Smooth muscle cell (in vitro differentiated cells): ENCODE results near the gene C1QTNF6. TPM values are rescaled to one million over a fixed set of nuclear protein-coding genes. Genes with fewer than 3 reads are reported as not detected.

Source experiments
- DNase-seq: peaks from one replicate; lab custom pipeline; 2025; ENCODE audit not compliant: unreplicated experiment; lab: John Stamatoyannopoulos, UW
- H2AFZ ChIP-seq: fragments of 200-600 bp; sonication (generic); 2 replicates; pipeline ENCODE4 v1.6.0; 2016; ENCODE audit warnings: antibody characterized with exemption, low read depth, mild to moderate bottlenecking
- H3F3A ChIP-seq: fragments of 200-600 bp; sonication (generic); 2 replicates; pipeline ENCODE4 v1.6.0; 2017; ENCODE audit warnings: antibody characterized with exemption, low read depth
- H3K27ac ChIP-seq: fragments of 200-600 bp; sonication (generic); 2 replicates; pipeline ENCODE4 v1.5.1; 2016; ENCODE audit warnings: low read depth, mild to moderate bottlenecking
- H3K27me3 ChIP-seq: fragments of 200-600 bp; sonication (generic); 2 replicates; pipeline ENCODE4 v1.6.1; 2016; ENCODE audit warnings: low read depth, mild to moderate bottlenecking
- H3K36me3 ChIP-seq: fragments of 200-600 bp; sonication (generic); 2 replicates; pipeline ENCODE4 v1.5.1; 2016; ENCODE audit warnings: low read depth
- H3K4me1 ChIP-seq: fragments of 200-600 bp; sonication (generic); 2 replicates; pipeline ENCODE4 v1.5.1; 2016; ENCODE audit warnings: low read depth
- H3K4me2 ChIP-seq: fragments of 200-600 bp; sonication (generic); 2 replicates; pipeline ENCODE4 v1.6.0; 2016; ENCODE audit warnings: mild to moderate bottlenecking
- H3K4me3 ChIP-seq: fragments of 200-600 bp; sonication (generic); 2 replicates; pipeline ENCODE4 v1.5.1; 2016; ENCODE audit warnings: mild to moderate bottlenecking
- H3K79me2 ChIP-seq: fragments of 200-600 bp; sonication (generic); 2 replicates; pipeline ENCODE4 v1.6.0; 2016; ENCODE audit warnings: low read depth, mild to moderate bottlenecking
- H3K9ac ChIP-seq: fragments of 200-600 bp; sonication (generic); 2 replicates; pipeline ENCODE4 v1.6.0; 2016; ENCODE audit warnings: low read depth
- H3K9me3 ChIP-seq: fragments of 200-600 bp; sonication (generic); replicated peaks from 2 replicates; pipeline ENCODE4 v1.5.1; 2016; ENCODE audit warnings: low read depth
- H4K20me1 ChIP-seq: fragments of 200-600 bp; sonication (generic); 2 replicates; pipeline ENCODE4 v1.6.0; 2016; ENCODE audit warnings: low read depth
- WGBS: methylation state at CpG from one replicate; pipeline ENCODE4 v1.1.7; 2016; ENCODE audit warnings: low lambda C conversion rate; 5-methylcytosine and 5-hydroxymethylcytosine counted together
- polyA plus RNA-seq: library from polyadenylated mRNA; unstranded; fragments of >200 nt; fragmentation: Nextera tagmentation; extraction: Ambion mirVana; gene quantifications from 2 replicates; pipeline ENCODE4 v1.2.1, GENCODE V29; 2016
- total RNA-seq: library from RNA; depleted of rRNA; stranded (reverse); fragments of >200 nt; gene quantifications from 2 replicates; pipeline ENCODE4 v1.2.3, GENCODE V29; 2014
- TF ChIP-seq, protein P1 (sequence below): fragments of 200-600 bp; sonication (generic); IDR thresholded peaks from 2 replicates; pipeline ENCODE4 v1.5.1; 2017; ENCODE audit warnings: borderline replicate concordance, mild to moderate bottlenecking, antibody characterized with exemption; ENCODE audit not compliant: insufficient read depth, poor library complexity, severe bottlenecking

Gene C1QTNF6
- total and polyA plus RNA-seq, 2 experiments from 2014 or later = 14.3 to 26.8 TPM

DNA sequence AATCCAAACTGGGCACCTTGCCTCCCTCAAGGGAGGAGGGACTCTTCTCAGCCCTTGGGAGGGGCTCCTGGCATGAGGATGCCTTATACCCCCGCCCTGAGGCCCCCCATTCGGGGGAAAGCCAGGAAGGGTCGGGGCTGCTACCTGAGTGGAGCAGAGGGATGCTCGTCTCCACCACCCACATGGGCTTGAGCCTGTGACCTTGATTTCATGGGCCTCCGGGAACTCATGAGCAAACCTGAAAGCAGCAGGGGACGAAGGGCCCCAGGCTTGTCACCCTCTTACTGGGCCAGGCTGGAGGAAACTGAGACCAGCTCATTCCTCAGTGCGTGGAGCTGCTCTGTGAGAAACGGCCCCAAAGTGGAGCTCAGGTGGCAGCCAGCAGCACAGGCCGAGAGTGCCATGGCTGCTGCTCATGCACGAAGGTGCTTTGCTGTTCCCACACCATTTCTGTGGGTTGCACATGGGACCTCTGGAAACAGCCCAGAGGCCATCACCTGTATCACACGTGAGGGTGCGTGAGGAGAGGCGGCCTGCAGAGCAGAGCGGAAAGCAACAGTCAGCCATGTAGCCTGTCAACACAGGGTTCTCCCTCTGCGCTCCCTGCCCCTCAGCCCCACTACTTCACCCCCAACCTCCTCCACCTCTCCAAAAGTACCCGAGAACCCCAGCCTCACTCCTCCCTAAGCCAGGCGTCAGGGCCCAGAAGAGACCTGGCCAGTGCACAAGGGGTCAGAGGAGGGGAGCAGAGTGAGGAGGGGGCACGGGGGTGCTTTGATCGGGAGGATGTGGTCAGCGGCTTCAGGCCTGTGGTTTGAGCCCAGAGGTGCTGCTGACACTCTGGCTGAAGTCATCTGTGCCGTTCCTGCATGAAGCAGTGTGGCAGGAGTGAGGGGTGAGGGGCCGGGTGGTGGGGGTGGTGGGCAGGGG lies 24.2 kb downstream of the C1QTNF6 start:
- Histone ChIP-seq H3K4me3 (no peak overlapping the region), H3F3A (no peaks in the 10 kb centered on the region), H3K79me2 (no peaks in the 10 kb centered on the region), H3K27me3 (no peaks in the 10 kb centered on the region), H3K36me3 (no peaks in the 10 kb centered on the region), H4K20me1 (no peaks in the 10 kb centered on the region), H3K4me1 (no peaks in the 10 kb centered on the region), H2AFZ (no peak overlapping the region), H3K9ac (no peak overlapping the region), H3K27ac (no peak overlapping the region), H3K9me3 (no peaks in the 10 kb centered on the region), H3K4me2 (no peak overlapping the region)
- whole genome bisulfite sequencing = 96% methylated on average over 15 of the region's 22 CpGs
- DNase-seq = no peak
- TF ChIP-seq, protein P1, sequence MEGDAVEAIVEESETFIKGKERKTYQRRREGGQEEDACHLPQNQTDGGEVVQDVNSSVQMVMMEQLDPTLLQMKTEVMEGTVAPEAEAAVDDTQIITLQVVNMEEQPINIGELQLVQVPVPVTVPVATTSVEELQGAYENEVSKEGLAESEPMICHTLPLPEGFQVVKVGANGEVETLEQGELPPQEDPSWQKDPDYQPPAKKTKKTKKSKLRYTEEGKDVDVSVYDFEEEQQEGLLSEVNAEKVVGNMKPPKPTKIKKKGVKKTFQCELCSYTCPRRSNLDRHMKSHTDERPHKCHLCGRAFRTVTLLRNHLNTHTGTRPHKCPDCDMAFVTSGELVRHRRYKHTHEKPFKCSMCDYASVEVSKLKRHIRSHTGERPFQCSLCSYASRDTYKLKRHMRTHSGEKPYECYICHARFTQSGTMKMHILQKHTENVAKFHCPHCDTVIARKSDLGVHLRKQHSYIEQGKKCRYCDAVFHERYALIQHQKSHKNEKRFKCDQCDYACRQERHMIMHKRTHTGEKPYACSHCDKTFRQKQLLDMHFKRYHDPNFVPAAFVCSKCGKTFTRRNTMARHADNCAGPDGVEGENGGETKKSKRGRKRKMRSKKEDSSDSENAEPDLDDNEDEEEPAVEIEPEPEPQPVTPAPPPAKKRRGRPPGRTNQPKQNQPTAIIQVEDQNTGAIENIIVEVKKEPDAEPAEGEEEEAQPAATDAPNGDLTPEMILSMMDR = no peak

DNA sequence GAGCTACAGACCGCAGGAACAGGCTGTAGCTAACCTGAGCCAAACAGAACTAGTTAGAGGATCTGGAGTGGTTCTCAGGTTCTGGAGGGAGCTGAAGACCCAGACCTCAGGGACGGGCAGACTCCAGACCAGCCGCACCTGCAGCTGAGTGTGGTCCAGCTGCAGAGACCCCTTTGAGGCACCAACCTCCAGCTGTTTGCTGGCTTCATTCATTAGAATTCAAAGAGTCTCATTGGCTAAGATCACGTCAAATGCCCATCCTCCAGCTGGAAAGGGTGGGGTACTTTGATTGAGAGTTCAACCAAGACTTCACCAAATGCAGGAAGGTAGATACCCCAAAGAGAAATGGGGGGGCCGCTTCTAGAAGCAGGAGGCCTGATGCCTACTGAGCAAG lies 25.0 kb downstream of the C1QTNF6 start:
- Histone ChIP-seq H3K4me2 (no peak overlapping the region), H3F3A (no peaks in the 10 kb centered on the region), H4K20me1 (no peaks in the 10 kb centered on the region), H3K4me3 (no peak overlapping the region), H3K27me3 (no peaks in the 10 kb centered on the region), H3K79me2 (no peaks in the 10 kb centered on the region), H2AFZ (no peak overlapping the region), H3K9me3 (no peaks in the 10 kb centered on the region), H3K27ac (no peak overlapping the region), H3K36me3 (no peaks in the 10 kb centered on the region), H3K9ac (no peak overlapping the region), H3K4me1 (no peaks in the 10 kb centered on the region)
- DNase-seq = no peak
- 91% methylated on average over 5 of the region's 5 CpGs for WGBS
- TF ChIP-seq, protein P1 = no peak

DNA sequence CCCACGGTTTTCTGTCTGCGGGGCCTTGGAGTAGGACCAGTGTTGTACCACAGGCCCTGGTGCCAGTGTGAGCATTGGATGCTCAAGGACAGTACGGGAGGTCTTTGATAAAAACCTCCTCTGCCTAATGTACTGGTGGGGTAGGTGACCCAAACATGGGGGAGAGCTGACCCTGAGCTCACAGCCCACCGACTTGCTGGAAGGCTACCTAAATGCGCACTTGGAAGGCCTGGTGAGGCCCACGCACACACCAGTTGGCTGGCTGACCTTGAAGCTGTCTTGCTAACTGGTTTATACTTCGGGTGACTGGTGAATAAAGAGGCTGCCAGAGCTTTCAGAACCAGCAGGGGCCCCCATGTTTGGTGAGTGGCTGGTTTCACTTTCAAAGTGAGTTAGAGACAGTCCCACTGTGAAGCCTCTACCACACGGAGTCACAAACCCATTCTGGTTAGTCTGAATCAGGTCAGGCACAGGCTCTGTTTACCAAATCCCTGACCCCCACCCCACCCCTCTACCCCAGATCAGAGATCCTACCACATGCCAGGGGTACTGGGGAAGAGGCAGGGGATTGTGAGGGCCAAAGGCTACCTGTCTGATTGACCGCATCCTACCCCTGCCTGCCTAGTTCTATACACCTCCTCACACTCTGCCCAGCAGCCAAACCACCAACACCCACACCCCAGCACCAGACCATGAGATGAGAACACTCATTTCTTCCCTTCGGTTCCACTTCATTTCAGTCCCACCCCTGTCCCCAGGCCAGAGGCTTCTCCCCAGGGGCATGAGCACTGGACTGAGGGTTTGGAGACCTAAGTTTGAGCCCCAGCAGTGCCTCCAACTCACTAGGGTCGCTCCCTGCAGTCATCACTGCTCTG lies 25.6 kb downstream of the C1QTNF6 start:
- Histone ChIP-seq H3K4me2 (no peak overlapping the region), H2AFZ (no peak overlapping the region), H3F3A (no peaks in the 10 kb centered on the region), H3K27ac (no peak overlapping the region), H3K79me2 (no peaks in the 10 kb centered on the region), H4K20me1 (no peaks in the 10 kb centered on the region), H3K9ac (no peak overlapping the region), H3K27me3 (no peaks in the 10 kb centered on the region), H3K4me1 (no peaks in the 10 kb centered on the region), H3K4me3 (no peak overlapping the region), H3K9me3 (no peaks in the 10 kb centered on the region), H3K36me3 (no peaks in the 10 kb centered on the region)
- 83% methylated on average over 11 of the region's 11 CpGs for WGBS
- TF ChIP-seq, protein P1 = no peak
- DNase-seq = no peak
